ENCODE data around the gene EFHC1. TPM values are rescaled to one million over a fixed set of nuclear protein-coding genes. Genes with fewer than 3 reads are reported as not detected.

EFHC1 gene
- total and polyA plus RNA-seq, 10 donors, result 9.3 to 40.3 (median 16.8) TPM

DNA sequence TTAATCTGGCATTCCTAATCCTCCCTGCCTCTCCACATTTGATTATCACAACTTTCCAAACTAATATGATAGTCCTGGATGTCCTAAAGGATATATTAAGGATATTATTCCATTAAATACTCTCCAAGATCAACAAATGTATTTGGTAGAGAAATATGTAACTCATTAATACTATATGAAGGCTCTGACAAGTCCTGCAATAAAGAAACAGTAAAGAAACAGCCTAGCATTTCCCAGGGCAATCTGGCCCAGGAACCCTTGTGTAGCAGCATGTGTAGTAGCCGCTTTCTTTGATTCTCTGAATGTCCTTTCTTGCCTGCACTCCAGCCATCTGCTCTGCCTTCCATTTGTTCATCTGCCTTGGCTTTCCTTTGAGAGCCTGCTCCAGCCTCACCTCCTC is 133.0 kb downstream of the EFHC1 start:
- Histone ChIP-seq H3K9me3 (no peaks in the 10 kb centered on the region), H3K27ac (peak overlapping the region in 3 of 8 donors; percentile 34 to 55 (median 55)), H3K27me3 (replicated peaks in 1 of 7) (no peaks in the 10 kb centered on the region), H3K4me1 (peaks cover 8 to 69% (median 36%) of the 10 kb centered on the region in 6 donors), H3K4me3 (no peak overlapping the region), H3K36me3 (peaks cover 0 to 6% (median 0%) of the 10 kb centered on the region in 6 donors)
- DNase-seq, result no peak
- no peak for TF ChIP-seq POLR2AphosphoS5 (IDR thresholded peaks at IDR 0.05)
- TF ChIP-seq, protein P1, sequence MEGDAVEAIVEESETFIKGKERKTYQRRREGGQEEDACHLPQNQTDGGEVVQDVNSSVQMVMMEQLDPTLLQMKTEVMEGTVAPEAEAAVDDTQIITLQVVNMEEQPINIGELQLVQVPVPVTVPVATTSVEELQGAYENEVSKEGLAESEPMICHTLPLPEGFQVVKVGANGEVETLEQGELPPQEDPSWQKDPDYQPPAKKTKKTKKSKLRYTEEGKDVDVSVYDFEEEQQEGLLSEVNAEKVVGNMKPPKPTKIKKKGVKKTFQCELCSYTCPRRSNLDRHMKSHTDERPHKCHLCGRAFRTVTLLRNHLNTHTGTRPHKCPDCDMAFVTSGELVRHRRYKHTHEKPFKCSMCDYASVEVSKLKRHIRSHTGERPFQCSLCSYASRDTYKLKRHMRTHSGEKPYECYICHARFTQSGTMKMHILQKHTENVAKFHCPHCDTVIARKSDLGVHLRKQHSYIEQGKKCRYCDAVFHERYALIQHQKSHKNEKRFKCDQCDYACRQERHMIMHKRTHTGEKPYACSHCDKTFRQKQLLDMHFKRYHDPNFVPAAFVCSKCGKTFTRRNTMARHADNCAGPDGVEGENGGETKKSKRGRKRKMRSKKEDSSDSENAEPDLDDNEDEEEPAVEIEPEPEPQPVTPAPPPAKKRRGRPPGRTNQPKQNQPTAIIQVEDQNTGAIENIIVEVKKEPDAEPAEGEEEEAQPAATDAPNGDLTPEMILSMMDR (IDR thresholded peaks at IDR 0.05 in 8 of 11, conservative IDR thresholded peaks at IDR 0.05 in 3 of 11), result no peak
- no peak for TF ChIP-seq POLR2A (IDR thresholded peaks at IDR 0.05)
- 95 to 100% (median 98%) methylated on average over 1 of the region's 1 CpG for WGBS, 5 donors
- intact Hi-C loops (cut with DNase I; ENCODE audit: low total_unique reads), result no loop called here

- TF ChIP-seq, protein P1 (IDR thresholded peaks at IDR 0.05 in 8 of 11, conservative IDR thresholded peaks at IDR 0.05 in 3 of 11), result no peak
- peak overlapping the region in 1 of 8 donors; percentile 21 for H3K27ac ChIP-seq
- intact Hi-C loops (cut with DNase I; ENCODE audit: low total_unique reads), result no loop called here
Measured at GRCh38 chr6:52553719-52554118, 133.6 kb downstream of the EFHC1 start.

GRCh38 chr6:52554684-52555280 is 134.6 kb downstream of the EFHC1 start:
- Histone ChIP-seq H3K9me3 (no peaks in the 10 kb centered on the region), H3K4me3 (no peak overlapping the region), H3K27me3 (replicated peaks in 1 of 7) (no peaks in the 10 kb centered on the region), H3K27ac (no peak overlapping the region), H3K36me3 (peaks cover 0 to 2% (median 0%) of the 10 kb centered on the region in 6 donors), H3K4me1 (peaks cover 9 to 62% (median 32%) of the 10 kb centered on the region in 6 donors)
- intact Hi-C loops (cut with DNase I; ENCODE audit: low total_unique reads), result no loop called here
- no peak for DNase-seq
- WGBS, 5 donors, result 92 to 99% (median 97%) methylated on average over 6 of the region's 6 CpGs
- TF ChIP-seq POLR2A (IDR thresholded peaks at IDR 0.05), result no peak
- TF ChIP-seq, protein P1 (IDR thresholded peaks at IDR 0.05 in 8 of 11, conservative IDR thresholded peaks at IDR 0.05 in 3 of 11), result no peak
- TF ChIP-seq POLR2AphosphoS5 (IDR thresholded peaks at IDR 0.05), result no peak

More at GRCh38 chr6:52553719-52554118, 133.6 kb downstream of the EFHC1 start:
- H3K9me3 ChIP-seq, result no peaks in the 10 kb centered on the region
- 79 to 96% (median 90%) methylated on average over 2 of the region's 2 CpGs for WGBS, 5 donors
- H3K36me3 ChIP-seq, result peaks cover 0 to 6% (median 0%) of the 10 kb centered on the region in 6 donors
- no peak for DNase-seq
- no peaks in the 10 kb centered on the region for H3K27me3 ChIP-seq (replicated peaks in 1 of 7)
- H3K4me3 ChIP-seq, result no peak overlapping the region
- H3K4me1 ChIP-seq, result peaks cover 9 to 68% (median 34%) of the 10 kb centered on the region in 6 donors

GRCh38 chr6:52555518-52556233 is 135.5 kb downstream of the EFHC1 start:
- Histone ChIP-seq H3K4me3 (no peak overlapping the region), H3K36me3 (peaks cover 0 to 4% (median 0%) of the 10 kb centered on the region in 6 donors), H3K9me3 (no peaks in the 10 kb centered on the region), H3K4me1 (peaks cover 9 to 53% (median 26%) of the 10 kb centered on the region in 6 donors), H3K27ac (peak overlapping the region in 1 of 8 donors; percentile 12), H3K27me3 (replicated peaks in 1 of 7) (no peaks in the 10 kb centered on the region)
- no peak for DNase-seq
- WGBS, 5 donors, result 79 to 88% (median 82%) methylated on average over 5 of the region's 5 CpGs
- intact Hi-C loops (cut with DNase I; ENCODE audit: low total_unique reads), result no loop called here
- no peak for TF ChIP-seq POLR2AphosphoS5 (IDR thresholded peaks at IDR 0.05)
- TF ChIP-seq, protein P1 (IDR thresholded peaks at IDR 0.05 in 8 of 11, conservative IDR thresholded peaks at IDR 0.05 in 3 of 11), result no peak
- no peak for TF ChIP-seq POLR2A (IDR thresholded peaks at IDR 0.05)
